HL-60/S4 treated with retinoic acid at 250 ng/mL for 4 days and 3 days (cell line): Measurements from ENCODE around the gene F7.

Experiments used
- in situ Hi-C: fragments of 300-500 bp; cut with MboI; formaldehyde crosslinking; loops from 2 replicates; pipeline ENCODE4 v1.7.0; 2022; ENCODE audit warnings: low sequenced_read_pairs

The F7 gene

GRCh38 chr13:113116871-113117271, 11.3 kb downstream of the F7 start:
- in situ Hi-C loops: no loop called here

- in situ Hi-C loops: no loop called here
Observed at GRCh38 chr13:113117335-113117872, 11.8 kb downstream of the F7 start.

- in situ Hi-C loops: no loop called here
Observed at GRCh38 chr13:113117911-113118260, 12.3 kb downstream of the F7 start.

- in situ Hi-C loops: no loop called here
Observed at GRCh38 chr13:113118261-113119021, 12.8 kb downstream of the F7 start.

GRCh38 chr13:113119166-113119821, 13.7 kb downstream of the F7 start:
- in situ Hi-C loops: no loop called here

- in situ Hi-C loops: no loop called here
Observed at GRCh38 chr13:113119822-113120189, 14.2 kb downstream of the F7 start.

GRCh38 chr13:113120300-113121182, 14.9 kb downstream of the F7 start:
- in situ Hi-C loops: no loop called here

- in situ Hi-C loops: no loop called here
Observed at GRCh38 chr13:113121183-113121927, 15.8 kb downstream of the F7 start.

- in situ Hi-C loops: no loop called here
Observed at GRCh38 chr13:113121928-113122471, 16.4 kb downstream of the F7 start.

GRCh38 chr13:113122550-113123225, 17.1 kb downstream of the F7 start, which contains the start of gene F10:
F10 (plus strand) TSS chr13:113122799; CDS start chr13:113122856, 57 bp downstream.
- in situ Hi-C loops: no loop called here

GRCh38 chr13:113123226-113124201, 17.9 kb downstream of the F7 start:
- in situ Hi-C loops: no loop called here

GRCh38 chr13:113124211-113124970, 18.8 kb downstream of the F7 start:
- in situ Hi-C loops: no loop called here

- in situ Hi-C loops: no loop called here
Observed at GRCh38 chr13:113125506-113126264, 20.1 kb downstream of the F7 start.

GRCh38 chr13:113126265-113127150, 20.9 kb downstream of the F7 start:
- in situ Hi-C loops: no loop called here

- in situ Hi-C loops: no loop called here
Observed at GRCh38 chr13:113129480-113129879, 23.9 kb downstream of the F7 start.
